HPDE6-E6E7 (cell line): ENCODE measurements around the gene CCKAR.
"Not testable (repeated sequence)": the region's sequence is repeated elsewhere in the genome, so short reads cannot be mapped to it uniquely, and the experiment has no call there.

ENCODE experiments used
- DNase-seq: peaks from one replicate; pipeline ENCODE4 v3.0.0; 2011; ENCODE audit warnings: missing footprints; ENCODE audit errors: extremely low spot score

The CCKAR gene

GRCh38 chr4:26490111-26490959 lies at the start of gene CCKAR:
CCKAR (minus strand) TSS chr4:26490484; CDS start chr4:26490267, 217 bp downstream.
- no peak for DNase-seq

- DNase-seq: no peak
Observed at GRCh38 chr4:26533685-26534084, 43.4 kb upstream of the CCKAR start.

DNA sequence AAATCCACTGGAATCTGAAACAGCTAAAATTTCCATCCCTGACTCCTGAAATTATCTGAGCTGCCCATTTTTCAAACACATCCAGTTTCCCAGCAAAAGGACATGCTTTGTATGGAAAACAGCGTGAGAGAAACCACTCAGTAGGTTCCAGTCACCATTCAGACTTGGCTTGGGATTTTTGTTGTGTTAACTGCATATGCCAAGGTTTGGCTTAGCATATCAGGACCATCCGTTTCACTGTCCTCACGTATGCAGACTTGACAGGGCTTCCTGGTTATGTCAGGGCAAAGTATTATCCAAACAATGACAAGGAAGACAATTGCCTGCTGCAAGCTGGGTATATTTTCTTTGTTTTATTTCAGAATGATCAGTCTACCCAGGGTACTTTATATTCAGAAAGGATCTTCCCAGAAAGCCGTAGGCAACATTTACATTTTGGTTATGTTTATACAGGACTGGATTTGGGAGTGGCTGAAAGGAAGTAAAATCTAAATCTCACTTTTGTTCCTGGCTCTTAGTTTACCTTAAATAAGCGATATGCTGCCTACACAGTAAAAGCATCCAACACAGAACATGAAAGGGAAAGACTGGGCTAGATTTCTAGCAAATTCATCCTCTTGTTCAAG lies 41.3 kb upstream of the CCKAR start:
- DNase-seq: no peak

GRCh38 chr4:26530099-26530498 lies 39.8 kb upstream of the CCKAR start:
- no peak for DNase-seq

GRCh38 chr4:26529479-26529878 lies 39.2 kb upstream of the CCKAR start:
- no peak for DNase-seq

GRCh38 chr4:26525771-26526150 lies 35.5 kb upstream of the CCKAR start:
- DNase-seq: peak; percentile 21

GRCh38 chr4:26525136-26525770 lies 35.0 kb upstream of the CCKAR start:
- no peak for DNase-seq

DNA sequence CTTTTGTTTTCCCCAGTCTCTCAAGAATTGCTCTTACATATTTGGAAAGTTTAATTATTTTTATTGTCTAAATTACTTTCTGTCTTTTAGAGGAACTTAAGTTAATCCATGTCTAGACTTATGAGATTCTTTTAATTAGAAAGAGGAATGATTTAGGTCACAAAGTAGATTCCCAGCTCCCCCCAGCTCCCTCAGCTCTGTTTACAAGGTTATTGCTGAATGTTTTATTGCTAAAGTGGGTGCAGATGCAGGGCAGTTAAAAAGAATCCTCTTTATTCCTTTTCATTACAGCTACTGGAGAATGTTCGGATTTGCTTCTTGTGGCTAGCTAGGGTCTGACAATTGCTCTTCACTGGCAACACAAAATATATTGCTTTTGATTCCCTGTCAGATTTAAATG lies 33.7 kb upstream of the CCKAR start:
- no peak for DNase-seq

- no peak for DNase-seq
Observed at GRCh38 chr4:26522478-26522877, 32.2 kb upstream of the CCKAR start.

DNA sequence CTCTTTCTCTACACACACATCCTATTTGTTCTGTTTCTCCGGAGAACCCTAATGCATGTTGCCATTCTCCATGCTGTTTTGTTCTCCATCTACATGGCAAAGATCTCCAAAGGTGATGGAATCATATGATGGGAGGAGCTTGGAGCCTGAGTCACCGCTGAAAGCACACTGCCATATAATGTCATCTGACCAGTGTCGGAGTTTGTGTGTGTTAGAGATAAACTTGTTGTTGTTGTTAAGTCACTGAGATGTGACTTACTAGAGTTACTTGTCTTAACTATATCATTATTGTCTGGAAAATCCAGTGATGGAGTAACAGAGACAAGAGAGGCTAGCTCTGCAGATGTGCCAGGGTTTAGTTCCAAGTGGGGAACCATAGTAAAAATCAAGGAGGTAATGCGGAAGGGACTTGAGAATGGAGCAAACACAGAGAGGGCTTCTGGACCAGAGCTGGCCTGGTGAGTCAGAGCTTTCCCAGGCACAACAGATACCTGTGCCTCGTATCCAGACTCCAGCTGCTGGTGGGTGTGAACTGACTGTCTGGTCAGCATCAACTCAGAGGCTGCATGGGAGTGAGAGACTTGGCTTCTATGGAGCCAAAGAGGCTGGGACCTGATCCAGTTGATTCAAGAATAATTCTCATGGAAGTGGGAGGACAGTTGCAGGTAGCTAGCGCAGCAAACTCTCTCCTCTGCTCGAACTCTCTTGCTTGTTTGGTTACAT lies 30.6 kb upstream of the CCKAR start:
- DNase-seq: no peak

DNA sequence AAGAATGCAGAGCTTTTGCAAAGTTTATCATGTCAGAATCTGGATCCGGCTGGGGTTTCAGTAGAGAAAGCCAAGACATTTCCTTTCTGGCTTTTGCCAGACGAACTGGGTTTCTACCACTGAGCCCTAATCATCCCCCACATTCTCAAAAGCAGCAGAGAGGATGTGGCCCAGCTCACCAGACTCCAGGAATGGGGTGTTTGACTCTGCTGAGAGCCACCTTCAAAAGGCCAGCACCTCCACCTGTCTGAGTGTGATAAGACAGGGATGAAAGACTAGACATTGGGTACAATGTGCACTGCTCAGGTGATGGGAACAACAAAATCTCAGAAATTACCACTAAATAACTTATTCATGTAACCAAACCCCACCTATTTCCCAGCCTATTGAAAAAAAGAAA lies 25.7 kb upstream of the CCKAR start:
- no peak for DNase-seq

- no peak for DNase-seq
Observed at GRCh38 chr4:26510334-26510964, 20.2 kb upstream of the CCKAR start.

DNA sequence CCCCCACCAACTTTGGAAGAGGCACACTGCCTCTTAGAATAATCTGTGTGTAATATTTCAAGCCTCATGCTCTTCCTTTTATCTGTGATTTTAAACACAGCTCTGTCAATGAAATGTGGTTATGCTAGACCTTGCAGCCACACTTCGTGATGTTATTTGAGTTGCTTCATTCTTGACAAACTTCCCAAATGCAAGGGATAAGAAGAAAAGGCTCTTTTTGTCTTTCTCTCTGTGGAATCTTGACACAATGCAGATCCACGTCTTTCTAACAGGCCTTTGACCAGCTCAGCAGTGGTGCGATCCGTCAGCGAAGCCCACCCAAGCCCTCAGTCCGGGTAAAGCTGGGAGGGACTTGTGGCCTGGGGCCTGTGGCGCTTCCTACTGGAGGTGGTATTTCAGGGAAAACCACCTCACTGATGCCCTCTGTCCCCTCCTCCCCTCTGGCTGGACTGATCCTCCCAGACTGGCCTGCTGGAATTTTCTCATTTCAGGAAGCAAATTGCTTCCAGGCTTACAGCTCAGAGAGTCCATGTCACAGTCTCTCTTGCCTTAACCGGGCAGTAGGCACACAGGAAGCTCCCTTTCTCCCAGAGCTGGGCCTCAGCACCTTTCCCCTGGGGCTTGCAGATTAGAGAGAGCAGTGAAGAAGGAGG lies 19.5 kb upstream of the CCKAR start:
- no peak for DNase-seq

GRCh38 chr4:26507286-26507685 lies 17.0 kb upstream of the CCKAR start:
- DNase-seq: no peak

GRCh38 chr4:26503844-26504243 lies 13.6 kb upstream of the CCKAR start:
- DNase-seq: no peak

- DNase-seq: no peak
Observed at GRCh38 chr4:26503427-26503826, 13.1 kb upstream of the CCKAR start.

GRCh38 chr4:26500565-26500999 lies 10.3 kb upstream of the CCKAR start:
- DNase-seq: not testable (repeated sequence)

DNA sequence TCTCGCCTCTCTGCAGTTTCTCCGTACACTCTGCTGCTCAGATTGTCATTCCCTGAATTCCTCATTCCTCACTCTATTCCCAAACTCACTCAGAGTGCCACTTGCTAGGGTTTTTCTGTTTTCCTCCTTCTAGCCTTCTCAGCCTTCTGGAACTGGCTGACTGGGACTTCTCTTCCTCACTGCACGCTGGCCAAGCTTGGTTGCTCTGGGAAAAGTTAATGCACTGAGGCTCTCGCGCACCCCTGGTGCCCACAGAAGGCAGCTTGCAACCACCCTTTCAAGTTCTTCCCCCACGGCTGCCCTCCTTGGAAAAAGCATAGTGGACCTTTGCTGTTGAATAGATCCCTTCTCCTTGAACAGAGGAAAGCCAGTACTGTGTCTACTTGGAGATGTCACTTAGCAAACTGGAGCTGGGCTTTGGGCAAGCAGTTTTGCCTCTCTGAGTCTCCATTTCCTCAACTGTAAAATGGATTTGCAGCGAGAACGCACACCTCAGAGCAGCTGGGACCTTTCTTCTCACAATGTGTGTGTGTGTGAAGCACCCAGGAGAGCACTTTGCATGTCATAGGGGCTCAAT lies 6.0 kb upstream of the CCKAR start:
- DNase-seq: no peak

GRCh38 chr4:26493461-26493860 lies 3.2 kb upstream of the CCKAR start:
- no peak for DNase-seq

GRCh38 chr4:26491449-26492170 lies 1.3 kb upstream of the CCKAR start:
- no peak for DNase-seq
